ENCODE results near the gene YBX1.

DNA sequence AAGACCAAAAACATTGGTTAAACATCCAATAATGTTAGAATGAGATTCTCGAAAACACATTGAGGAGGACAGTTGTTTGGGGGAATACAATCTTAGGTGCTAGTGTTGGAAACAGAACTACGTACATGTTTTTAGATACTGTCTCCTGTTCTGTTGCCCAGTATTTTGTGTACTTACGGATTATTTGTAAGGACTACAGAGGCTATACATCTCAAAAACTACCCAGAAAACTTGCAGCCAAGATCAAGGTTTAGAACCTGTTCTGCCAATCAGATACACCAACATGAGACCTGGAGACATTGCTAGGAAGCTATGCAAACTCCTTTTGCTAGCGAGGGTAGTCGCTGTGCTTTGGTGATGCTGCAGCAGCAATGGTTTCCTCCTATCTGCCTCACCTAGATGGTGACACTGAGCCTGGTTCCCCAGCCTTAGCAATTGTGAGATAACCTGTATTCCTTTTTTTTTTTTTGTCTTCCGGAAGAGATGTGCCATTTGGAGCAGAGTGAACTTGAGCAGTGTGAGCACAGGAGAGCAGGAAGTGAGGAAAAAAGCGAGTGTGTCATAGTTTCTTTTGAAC lies 21.8 kb downstream of the YBX1 start:
- TF ChIP-seq, protein P1, sequence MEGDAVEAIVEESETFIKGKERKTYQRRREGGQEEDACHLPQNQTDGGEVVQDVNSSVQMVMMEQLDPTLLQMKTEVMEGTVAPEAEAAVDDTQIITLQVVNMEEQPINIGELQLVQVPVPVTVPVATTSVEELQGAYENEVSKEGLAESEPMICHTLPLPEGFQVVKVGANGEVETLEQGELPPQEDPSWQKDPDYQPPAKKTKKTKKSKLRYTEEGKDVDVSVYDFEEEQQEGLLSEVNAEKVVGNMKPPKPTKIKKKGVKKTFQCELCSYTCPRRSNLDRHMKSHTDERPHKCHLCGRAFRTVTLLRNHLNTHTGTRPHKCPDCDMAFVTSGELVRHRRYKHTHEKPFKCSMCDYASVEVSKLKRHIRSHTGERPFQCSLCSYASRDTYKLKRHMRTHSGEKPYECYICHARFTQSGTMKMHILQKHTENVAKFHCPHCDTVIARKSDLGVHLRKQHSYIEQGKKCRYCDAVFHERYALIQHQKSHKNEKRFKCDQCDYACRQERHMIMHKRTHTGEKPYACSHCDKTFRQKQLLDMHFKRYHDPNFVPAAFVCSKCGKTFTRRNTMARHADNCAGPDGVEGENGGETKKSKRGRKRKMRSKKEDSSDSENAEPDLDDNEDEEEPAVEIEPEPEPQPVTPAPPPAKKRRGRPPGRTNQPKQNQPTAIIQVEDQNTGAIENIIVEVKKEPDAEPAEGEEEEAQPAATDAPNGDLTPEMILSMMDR (IDR thresholded peaks at IDR 0.05; ENCODE audit: low read depth, low read length, poor library complexity, severe bottlenecking) = no peak
- TF ChIP-seq EZH2phosphoT487 (IDR thresholded peaks at IDR 0.05; ENCODE audit: borderline replicate concordance, low read length) = no peak
